Thyroid gland (tissue), 4 donors: ENCODE measurements around the gene RAN.

Source experiments
- POLR2A ChIP-seq, 2 donors: fragments of 450-650 bp; IDR thresholded peaks; one replicate each; pipeline ENCODE4 v1.6.1; 2017; ENCODE audit warnings: antibody characterized with exemption in 2 of 2, mild to moderate bottlenecking in 2 of 2, moderate library complexity in 1 of 2
- TF ChIP-seq, protein P1 (sequence below), 6 experiments: fragments of 200-600 bp in 3 of 6; fragments of 450-650 bp in 3 of 6; sonication (generic) in 3 of 6; IDR thresholded peaks; one replicate each; pipeline ENCODE4 v1.5.1; 2016 to 2019; ENCODE audit warnings: antibody characterized with exemption in 6 of 6, mild to moderate bottlenecking in 2 of 6, inconsistent platforms in 1 of 6, moderate library complexity in 1 of 6

- TF ChIP-seq, protein P1, sequence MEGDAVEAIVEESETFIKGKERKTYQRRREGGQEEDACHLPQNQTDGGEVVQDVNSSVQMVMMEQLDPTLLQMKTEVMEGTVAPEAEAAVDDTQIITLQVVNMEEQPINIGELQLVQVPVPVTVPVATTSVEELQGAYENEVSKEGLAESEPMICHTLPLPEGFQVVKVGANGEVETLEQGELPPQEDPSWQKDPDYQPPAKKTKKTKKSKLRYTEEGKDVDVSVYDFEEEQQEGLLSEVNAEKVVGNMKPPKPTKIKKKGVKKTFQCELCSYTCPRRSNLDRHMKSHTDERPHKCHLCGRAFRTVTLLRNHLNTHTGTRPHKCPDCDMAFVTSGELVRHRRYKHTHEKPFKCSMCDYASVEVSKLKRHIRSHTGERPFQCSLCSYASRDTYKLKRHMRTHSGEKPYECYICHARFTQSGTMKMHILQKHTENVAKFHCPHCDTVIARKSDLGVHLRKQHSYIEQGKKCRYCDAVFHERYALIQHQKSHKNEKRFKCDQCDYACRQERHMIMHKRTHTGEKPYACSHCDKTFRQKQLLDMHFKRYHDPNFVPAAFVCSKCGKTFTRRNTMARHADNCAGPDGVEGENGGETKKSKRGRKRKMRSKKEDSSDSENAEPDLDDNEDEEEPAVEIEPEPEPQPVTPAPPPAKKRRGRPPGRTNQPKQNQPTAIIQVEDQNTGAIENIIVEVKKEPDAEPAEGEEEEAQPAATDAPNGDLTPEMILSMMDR (IDR thresholded peaks at IDR 0.05), result no peak
- no peak for TF ChIP-seq POLR2A (IDR thresholded peaks at IDR 0.05)
These were observed 50.7 kb downstream of the RAN start for GRCh38 chr12:130922511-130922953.
